Upper lobe of left lung (tissue), 6 donors: ENCODE data around the gene ADAMTS12. TPM values are rescaled to one million over a fixed set of nuclear protein-coding genes. Genes with fewer than 3 reads are reported as not detected.

ENCODE experiments used
- ATAC-seq, 2 donors: fragments of 200-7000 bp; cut with Tn5 transposase; one replicate each; pipeline ENCODE4 v1.9.1; 2022; ENCODE audit warnings: mild to moderate bottlenecking in 2 of 2, moderate library complexity in 2 of 2; ENCODE audit not compliant: low FRiP score in 2 of 2
- DNase-seq, 2 donors: peaks; one replicate each; pipeline ENCODE4 v3.0.0-alpha.2; 2019 to 2020
- H3K27ac ChIP-seq, 4 donors: fragments of 200-600 bp; sonication (generic); one replicate each; pipeline ENCODE4 v1.5.1; 2016 to 2019
- H3K27me3 ChIP-seq, 4 donors: fragments of 200-600 bp; sonication (generic); one replicate each; pipeline ENCODE4 v1.5.1; 2017 to 2019
- H3K36me3 ChIP-seq, 4 donors: fragments of 200-600 bp; sonication (generic); one replicate each; pipeline ENCODE4 v1.5.1; 2016 to 2019
- H3K4me1 ChIP-seq, 4 donors: fragments of 200-600 bp; sonication (generic); one replicate each; pipeline ENCODE4 v1.5.1; 2018 to 2019
- H3K4me3 ChIP-seq, 4 donors: fragments of 200-600 bp; sonication (generic); one replicate each; pipeline ENCODE4 v1.5.1; 2017 to 2019; ENCODE audit warnings: mild to moderate bottlenecking in 2 of 4, moderate library complexity in 1 of 4
- H3K9me3 ChIP-seq, 4 donors: fragments of 200-600 bp; sonication (generic); one replicate each; pipeline ENCODE4 v1.5.1; 2018 to 2019
- EP300 ChIP-seq, 4 donors: sonication (generic); formaldehyde crosslinking; IDR thresholded peaks; one replicate each; pipeline ENCODE4 v1.5.1; 2017; ENCODE audit warnings: antibody characterized with exemption in 4 of 4, control low read depth in 2 of 4
- POLR2A ChIP-seq, 4 donors: fragments of 450-650 bp; IDR thresholded peaks; one replicate each; pipeline ENCODE4 v1.5.1; 2016 to 2017; ENCODE audit warnings: antibody characterized with exemption in 4 of 4, mild to moderate bottlenecking in 2 of 4
- POLR2AphosphoS5 ChIP-seq, 2 donors: sonication (generic); formaldehyde crosslinking; IDR thresholded peaks; one replicate each; pipeline ENCODE4 v1.5.1; 2017; ENCODE audit warnings: antibody characterized with exemption in 2 of 2
- WGBS, 2 donors: methylation state at CpG; one replicate each; pipeline ENCODE4 v1.1.5; 2017 to 2018; 5-methylcytosine and 5-hydroxymethylcytosine counted together
- total RNA-seq, 6 donors: library from RNA; depleted of rRNA in 4 of 6; stranded (reverse); fragments of >200 nt in 4 of 6; gene quantifications; one replicate each; pipeline versions ENCODE4 v1.1.0 to v1.2.1, GENCODE V29; 2016 to 2021
- TF ChIP-seq, protein P1 (sequence below), 6 experiments: fragments of 450-650 bp in 4 of 6; fragments of 200-600 bp in 2 of 6; sonication (generic) in 2 of 6; IDR thresholded peaks; one replicate each; pipeline ENCODE4 v1.5.1; 2016 to 2019; ENCODE audit warnings: antibody characterized with exemption in 6 of 6
- donor health status: DM: no; HTN: no; CAD: no; lungs with moderate emphysema.
- donor health status: DM: no; HTN: yes; CAD: no; lungs with severe emphysema.

ADAMTS12 gene
- total RNA-seq, 6 donors from 2014 or later, result 2.3 to 16.8 (median 7.4) TPM

DNA sequence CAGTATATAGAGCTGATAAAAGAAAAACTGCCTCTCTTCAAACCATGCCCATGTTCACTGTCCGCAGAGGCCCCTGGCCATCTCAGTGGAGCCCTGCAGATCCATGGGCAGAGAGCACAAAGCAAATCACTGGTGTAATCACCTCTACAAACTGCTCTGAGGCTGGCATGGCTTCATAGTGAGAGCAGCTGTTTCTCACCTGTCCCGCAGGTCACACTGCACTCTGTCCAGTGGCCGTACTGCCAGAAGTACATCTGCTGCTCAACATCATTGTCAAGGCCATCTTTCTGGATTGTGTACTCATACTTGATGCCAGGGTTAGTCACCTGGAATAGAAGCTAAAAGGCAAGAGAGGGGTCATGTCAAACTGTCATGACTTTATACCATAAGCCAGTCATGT, 277.8 kb downstream of the ADAMTS12 start:
- no peaks in the 10 kb centered on the region for H3K27me3 ChIP-seq
- no peak overlapping the region for H3K27ac ChIP-seq
- no peak overlapping the region for H3K4me3 ChIP-seq
- no peaks in the 10 kb centered on the region for H3K36me3 ChIP-seq
- WGBS, 2 donors, result 92 to 95% methylated on average over 1 to 3 of the region's 3 CpGs
- DNase-seq (no peak), ATAC-seq (no peak)
- H3K9me3 ChIP-seq, result no peaks in the 10 kb centered on the region
- H3K4me1 ChIP-seq, result no peaks in the 10 kb centered on the region
- TF ChIP-seq POLR2AphosphoS5 (IDR thresholded peaks at IDR 0.05) (no peak), EP300 (IDR thresholded peaks at IDR 0.05) (no peak)
- TF ChIP-seq, protein P1, sequence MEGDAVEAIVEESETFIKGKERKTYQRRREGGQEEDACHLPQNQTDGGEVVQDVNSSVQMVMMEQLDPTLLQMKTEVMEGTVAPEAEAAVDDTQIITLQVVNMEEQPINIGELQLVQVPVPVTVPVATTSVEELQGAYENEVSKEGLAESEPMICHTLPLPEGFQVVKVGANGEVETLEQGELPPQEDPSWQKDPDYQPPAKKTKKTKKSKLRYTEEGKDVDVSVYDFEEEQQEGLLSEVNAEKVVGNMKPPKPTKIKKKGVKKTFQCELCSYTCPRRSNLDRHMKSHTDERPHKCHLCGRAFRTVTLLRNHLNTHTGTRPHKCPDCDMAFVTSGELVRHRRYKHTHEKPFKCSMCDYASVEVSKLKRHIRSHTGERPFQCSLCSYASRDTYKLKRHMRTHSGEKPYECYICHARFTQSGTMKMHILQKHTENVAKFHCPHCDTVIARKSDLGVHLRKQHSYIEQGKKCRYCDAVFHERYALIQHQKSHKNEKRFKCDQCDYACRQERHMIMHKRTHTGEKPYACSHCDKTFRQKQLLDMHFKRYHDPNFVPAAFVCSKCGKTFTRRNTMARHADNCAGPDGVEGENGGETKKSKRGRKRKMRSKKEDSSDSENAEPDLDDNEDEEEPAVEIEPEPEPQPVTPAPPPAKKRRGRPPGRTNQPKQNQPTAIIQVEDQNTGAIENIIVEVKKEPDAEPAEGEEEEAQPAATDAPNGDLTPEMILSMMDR (IDR thresholded peaks at IDR 0.05), result no peak

- DNase-seq, result no peak
- Histone ChIP-seq H3K27ac (no peak overlapping the region), H3K9me3 (no peaks in the 10 kb centered on the region), H3K36me3 (no peaks in the 10 kb centered on the region), H3K4me1 (no peaks in the 10 kb centered on the region), H3K27me3 (no peaks in the 10 kb centered on the region), H3K4me3 (no peak overlapping the region)
- TF ChIP-seq POLR2AphosphoS5 (IDR thresholded peaks at IDR 0.05), result no peak
- TF ChIP-seq POLR2A (IDR thresholded peaks at IDR 0.05), result no peak
- TF ChIP-seq EP300 (IDR thresholded peaks at IDR 0.05), result no peak
- TF ChIP-seq, protein P1 (IDR thresholded peaks at IDR 0.05), result no peak
- WGBS, 2 donors, result 76 to 83% methylated on average over 1 of the region's 1 CpG
- no peak for ATAC-seq
These were observed 279.4 kb downstream of the ADAMTS12 start for GRCh38 chr5:33612386-33612785.

DNA sequence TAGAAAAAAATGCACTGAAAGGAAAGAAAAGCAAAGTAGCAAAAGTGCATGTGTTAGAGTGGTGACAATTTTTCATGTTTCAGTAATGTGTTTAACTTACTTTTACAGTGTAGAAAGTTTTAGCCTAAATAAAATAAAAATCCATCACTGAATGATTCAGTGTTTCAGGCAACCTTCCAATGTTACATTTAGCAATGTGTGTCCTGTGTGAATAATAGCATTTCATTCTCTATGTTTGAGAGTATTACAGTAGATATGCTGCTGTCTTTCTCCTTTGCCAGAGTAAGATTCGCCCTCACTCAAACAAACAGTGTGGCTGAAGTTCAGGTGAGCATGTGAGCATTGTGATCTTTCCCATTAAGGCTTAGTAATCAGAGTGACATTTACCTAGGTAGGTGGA, 279.9 kb downstream of the ADAMTS12 start:
- DNase-seq (no peak), ATAC-seq (no peak)
- H3K9me3 ChIP-seq, result no peaks in the 10 kb centered on the region
- no peaks in the 10 kb centered on the region for H3K4me1 ChIP-seq
- TF ChIP-seq POLR2AphosphoS5 (IDR thresholded peaks at IDR 0.05) (no peak), POLR2A (IDR thresholded peaks at IDR 0.05) (no peak), EP300 (IDR thresholded peaks at IDR 0.05) (no peak)
- TF ChIP-seq, protein P1 (IDR thresholded peaks at IDR 0.05), result no peak
- H3K27me3 ChIP-seq, result no peaks in the 10 kb centered on the region
- H3K27ac ChIP-seq, result no peak overlapping the region
- WGBS, 2 donors, result 91 to 95% methylated on average over 1 of the region's 1 CpG
- H3K4me3 ChIP-seq, result no peak overlapping the region
- H3K36me3 ChIP-seq, result no peaks in the 10 kb centered on the region

DNA sequence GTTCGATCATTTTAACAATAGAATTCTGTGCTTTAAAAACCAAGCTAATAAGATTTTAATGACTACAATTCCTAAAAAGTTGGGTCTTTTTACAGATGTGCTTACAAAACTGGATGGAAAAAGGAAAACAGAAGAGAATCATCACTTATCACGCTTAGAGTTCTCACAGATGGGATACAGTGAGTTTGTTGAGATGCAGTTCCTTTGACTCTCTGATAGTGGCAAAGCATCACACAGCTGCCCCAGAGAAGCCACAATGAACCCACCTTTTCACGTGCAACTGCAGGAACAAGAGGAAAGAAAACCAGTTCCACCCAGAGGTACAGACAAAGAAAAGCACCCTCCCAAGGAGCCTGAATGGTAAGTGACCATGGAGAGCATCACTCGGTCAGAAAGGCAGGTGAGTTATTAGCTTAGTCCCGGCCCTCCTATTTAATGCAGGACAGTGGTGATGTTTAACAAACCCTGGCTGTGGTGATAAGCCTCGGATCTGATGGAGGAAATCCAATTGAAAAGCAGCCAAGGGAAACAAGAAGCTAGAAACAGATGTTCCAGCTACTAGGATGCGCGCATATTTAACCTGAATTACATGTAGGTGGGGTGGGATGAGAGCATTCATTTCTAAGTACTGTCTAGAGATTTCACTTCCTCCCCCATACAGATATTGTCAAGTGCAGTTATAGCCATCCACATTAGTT, 283.3 kb downstream of the ADAMTS12 start:
- WGBS, 2 donors, result 62 to 66% methylated on average over 8 of the region's 8 CpGs
- H3K27ac ChIP-seq, result no peak overlapping the region
- no peak for ATAC-seq
- no peaks in the 10 kb centered on the region for H3K36me3 ChIP-seq
- no peak for DNase-seq
- no peaks in the 10 kb centered on the region for H3K4me1 ChIP-seq
- H3K4me3 ChIP-seq, result no peak overlapping the region
- no peaks in the 10 kb centered on the region for H3K9me3 ChIP-seq
- TF ChIP-seq, protein P1 (IDR thresholded peaks at IDR 0.05), result no peak
- TF ChIP-seq POLR2A (IDR thresholded peaks at IDR 0.05) (no peak), EP300 (IDR thresholded peaks at IDR 0.05) (no peak), POLR2AphosphoS5 (IDR thresholded peaks at IDR 0.05) (no peak)
- no peaks in the 10 kb centered on the region for H3K27me3 ChIP-seq

DNA sequence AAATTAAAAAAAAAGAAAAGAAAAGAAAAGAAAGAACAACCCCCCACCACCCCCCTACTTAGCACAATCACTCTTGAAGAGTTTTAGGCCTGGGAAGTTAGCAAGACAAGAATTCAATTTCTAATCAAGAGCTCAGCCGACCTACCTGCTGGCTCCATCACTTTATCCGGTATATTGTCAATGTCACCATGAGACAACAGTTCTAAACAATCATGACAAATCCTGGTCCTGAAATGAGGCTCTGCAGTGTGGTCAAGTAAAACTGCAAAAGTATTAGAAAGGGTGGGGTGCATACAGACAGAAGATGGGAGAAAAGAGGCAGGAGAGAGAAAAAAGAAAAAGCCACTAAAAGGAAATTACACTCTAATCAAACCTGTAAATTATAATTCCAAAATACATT, 287.3 kb downstream of the ADAMTS12 start:
- Histone ChIP-seq H3K27ac (no peak overlapping the region), H3K27me3 (no peaks in the 10 kb centered on the region), H3K36me3 (no peaks in the 10 kb centered on the region), H3K4me3 (no peak overlapping the region), H3K9me3 (no peaks in the 10 kb centered on the region), H3K4me1 (no peaks in the 10 kb centered on the region)
- no peak for TF ChIP-seq POLR2A (IDR thresholded peaks at IDR 0.05)
- TF ChIP-seq, protein P1 (IDR thresholded peaks at IDR 0.05), result no peak
- 82 to 92% methylated on average over 2 of the region's 2 CpGs for WGBS, 2 donors
- DNase-seq (no peak), ATAC-seq (no peak)
